Measurements from ENCODE around the gene LGALSL. TPM values are rescaled to one million over a fixed set of nuclear protein-coding genes. Genes with fewer than 3 reads are reported as not detected.

The LGALSL gene
- total RNA-seq, 1 experiment from 2014 or later: 14.2 TPM

GRCh38 chr2:64474121-64474571, 20.2 kb downstream of the LGALSL start:
- Histone ChIP-seq H3K9ac (ENCODE audit: low read length) (no peak overlapping the region), H3K79me2 (ENCODE audit: insufficient read depth, low read length) (no peaks in the 10 kb centered on the region), H3K27me3 (ENCODE audit: insufficient read depth, low read length) (no peaks in the 10 kb centered on the region), H3K4me1 (ENCODE audit: control insufficient read depth in 1 of 2, insufficient read depth in 2 of 2, low read length in 2 of 2) (peaks cover 0 to 4% of the 10 kb centered on the region in 2 experiments; a peak in 1 of 4 replicates), H4K20me1 (ENCODE audit: insufficient read depth) (no peaks in the 10 kb centered on the region), H3K36me3 (ENCODE audit: control insufficient read depth in 1 of 2, insufficient read depth in 2 of 2, low read length in 2 of 2) (no peaks in the 10 kb centered on the region), H2AFZ (ENCODE audit: low read depth, low read length, poor library complexity, severe bottlenecking) (no peak overlapping the region), H3K9me3 (ENCODE audit: control insufficient read depth in 1 of 2, insufficient read depth in 1 of 2, low read depth in 1 of 2, low read length in 2 of 2) (no peaks in the 10 kb centered on the region), H3K4me2 (ENCODE audit: low read length) (no peak overlapping the region), H3K27ac (ENCODE audit: low read depth, low read length) (no peak overlapping the region), H3K4me3 (replicated peaks in 1 of 2; ENCODE audit: low read depth in 1 of 2, low read length in 2 of 2) (no peak overlapping the region), H3K9me2 (ENCODE audit: insufficient read depth) (no peaks in the 10 kb centered on the region)
- intact Hi-C loops (cut with micrococcal nuclease): no loop called here
- RAD21 ChIA-PET (ENCODE audit: low non-redundant PET in 1 of 2, low total read pairs in 2 of 2, uncharacterized antibody in 2 of 2, unreplicated experiment in 2 of 2): interaction anchor here in 1 of 2 experiments (0.6 kb wide), 1 partner anchor 236 kb away, joined by 3 read pairs; no protein-coding TSS in a partner anchor
- POLR2A ChIA-PET: no interaction called here
- CTCF ChIA-PET: interaction anchor here (0.8 kb wide), 1 partner anchor 13 kb away, joined by 3 read pairs; no protein-coding TSS in a partner anchor
- no TSS peak for BruUV-seq (replicated peaks)
- TF ChIP-seq SIN3A (IDR thresholded peaks at IDR 0.05; ENCODE audit: low read depth) (no peak), ZBTB33 (IDR thresholded peaks at IDR 0.05; ENCODE audit: extremely low read depth, insufficient replicate concordance, low read length) (no peak), ZFX (IDR thresholded peaks at IDR 0.05) (no peak), POLR2AphosphoS5 (IDR thresholded peaks at IDR 0.05; ENCODE audit: low read depth, low read length) (no peak), CEBPB (IDR thresholded peaks at IDR 0.05; ENCODE audit: low read depth) (no peak), FOSL1 (IDR thresholded peaks at IDR 0.05; ENCODE audit: low read depth) (no peak), JUND (IDR thresholded peaks at IDR 0.05) (no peak), CTCF (IDR thresholded peaks at IDR 0.05 in 2 of 3, conservative IDR thresholded peaks at IDR 0.05 in 1 of 3; ENCODE audit: borderline replicate concordance in 1 of 3, insufficient read depth in 1 of 3, low read depth in 2 of 3, low read length in 2 of 3) (no peak), TCF7L2 (IDR thresholded peaks at IDR 0.05; ENCODE audit: borderline replicate concordance, extremely low read depth, insufficient read depth, insufficient read length) (no peak), CBX3 (IDR thresholded peaks at IDR 0.05; ENCODE audit: low read depth) (no peak), YY1 (IDR thresholded peaks at IDR 0.05; ENCODE audit: extremely low read depth, insufficient replicate concordance, low read depth, low read length) (no peak), REST (IDR thresholded peaks at IDR 0.05; ENCODE audit: low read depth) (no peak), EGR1 (IDR thresholded peaks at IDR 0.05; ENCODE audit: low read depth) (no peak), ZNF274 (IDR thresholded peaks at IDR 0.05; ENCODE audit: low read depth, low read length) (no peak), EZH2 (IDR thresholded peaks at IDR 0.05) (no peak), ELF1 (IDR thresholded peaks at IDR 0.05; ENCODE audit: borderline replicate concordance, low read depth) (no peak), RAD21 (IDR thresholded peaks at IDR 0.05; ENCODE audit: low read depth) (no peak), POLR2A (IDR thresholded peaks at IDR 0.05; ENCODE audit: borderline replicate concordance, extremely low read depth, insufficient read depth, insufficient read length) (no peak), MAX (IDR thresholded peaks at IDR 0.05) (no peak)
- ATAC-seq (no peak), DNase-seq (ENCODE audit: low read depth, low spot score) (no peak)

Data from HCT116 (cell line).